GM18861 (cell line): ENCODE measurements around the gene OTX2.

ENCODE experiments used
- ATAC-seq: cut with Tn5 transposase; IDR thresholded peaks from one replicate; pipeline ENCODE4 v1.9.1; 2021; ENCODE audit not compliant: unreplicated experiment

Gene OTX2

DNA sequence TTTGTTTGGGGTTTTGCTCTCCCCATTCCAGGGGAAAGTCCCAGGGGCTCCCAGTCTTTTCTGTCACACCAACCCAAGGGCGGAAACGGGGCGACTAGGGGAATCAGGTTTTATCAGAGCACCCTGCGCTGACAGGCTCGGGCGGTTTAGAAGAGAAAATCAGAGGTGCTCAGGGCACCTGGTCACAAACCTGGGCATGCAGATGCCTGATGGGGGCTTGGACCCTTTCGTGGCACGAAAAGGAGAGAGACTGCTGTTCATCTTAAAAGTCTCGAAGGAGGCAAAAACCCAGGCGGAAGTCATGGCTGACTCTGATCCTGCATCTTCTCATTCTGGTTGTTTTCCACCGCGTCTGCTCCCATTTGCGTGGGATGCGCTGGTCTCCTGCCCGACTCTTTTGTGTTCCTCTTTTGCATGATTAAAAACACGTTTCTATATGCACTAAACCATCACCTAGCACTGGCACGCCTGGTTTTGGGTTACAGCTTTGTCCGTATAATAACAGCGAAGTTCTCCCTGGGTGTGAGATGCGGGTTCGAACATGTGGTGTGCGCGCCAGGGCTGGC lies 13.2 kb downstream of the OTX2 start:
- no peak for ATAC-seq

- no peak for ATAC-seq
Measured at GRCh38 chr14:56796259-56796658, 14.0 kb downstream of the OTX2 start.

DNA sequence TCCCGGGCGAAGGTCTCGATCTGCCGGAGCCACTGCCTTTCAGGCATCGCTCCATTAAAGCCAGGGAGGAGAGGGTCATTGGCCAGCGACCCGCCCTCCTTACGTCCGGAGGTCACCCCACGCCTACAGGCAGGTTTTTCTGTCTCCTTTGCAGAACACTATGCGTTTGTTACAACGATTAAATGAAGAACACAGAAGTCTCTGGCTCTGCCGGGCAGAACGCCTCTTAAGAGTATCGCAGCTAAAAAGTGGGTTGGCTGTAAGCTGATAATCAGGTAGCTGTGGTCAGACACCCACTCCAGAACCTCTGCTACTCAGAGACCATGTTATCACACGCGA lies 15.0 kb downstream of the OTX2 start:
- ATAC-seq, result no peak

DNA sequence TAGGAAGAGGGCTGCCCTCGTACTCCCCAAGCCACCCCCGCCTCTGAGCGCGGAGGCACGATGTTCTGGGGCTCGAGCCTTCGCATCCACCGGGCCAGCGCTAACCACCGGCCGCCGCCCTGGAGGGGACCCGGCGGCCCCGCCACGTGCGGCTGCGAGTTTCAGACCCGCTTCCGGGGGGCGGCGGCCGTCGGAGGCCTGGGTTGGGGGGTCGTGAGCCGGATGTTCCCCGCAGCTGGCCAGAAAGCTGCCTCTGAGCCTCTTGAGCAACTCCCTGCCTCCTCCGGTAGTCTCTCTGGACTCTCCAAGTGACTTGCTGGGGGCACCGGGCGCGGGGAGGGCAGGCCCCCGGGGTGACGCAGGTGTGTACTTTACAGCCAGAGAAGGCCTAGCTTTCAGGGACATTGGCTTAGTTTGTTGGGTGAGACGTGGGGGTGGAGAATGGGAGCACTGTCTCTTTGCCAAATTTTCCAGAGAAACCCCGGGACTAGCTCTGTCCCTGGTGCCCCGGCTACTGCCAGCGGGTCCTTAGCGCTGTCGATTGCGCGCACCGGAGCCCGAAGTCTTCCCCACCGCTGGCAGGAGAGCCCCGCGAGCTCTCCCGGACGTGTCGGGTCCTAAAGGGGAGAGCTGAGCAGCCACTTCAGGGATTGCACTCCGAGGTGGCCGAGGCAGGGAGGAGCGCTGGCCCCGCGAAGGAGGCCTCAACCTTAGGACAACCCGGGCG lies 15.6 kb downstream of the OTX2 start:
- no peak for ATAC-seq

DNA sequence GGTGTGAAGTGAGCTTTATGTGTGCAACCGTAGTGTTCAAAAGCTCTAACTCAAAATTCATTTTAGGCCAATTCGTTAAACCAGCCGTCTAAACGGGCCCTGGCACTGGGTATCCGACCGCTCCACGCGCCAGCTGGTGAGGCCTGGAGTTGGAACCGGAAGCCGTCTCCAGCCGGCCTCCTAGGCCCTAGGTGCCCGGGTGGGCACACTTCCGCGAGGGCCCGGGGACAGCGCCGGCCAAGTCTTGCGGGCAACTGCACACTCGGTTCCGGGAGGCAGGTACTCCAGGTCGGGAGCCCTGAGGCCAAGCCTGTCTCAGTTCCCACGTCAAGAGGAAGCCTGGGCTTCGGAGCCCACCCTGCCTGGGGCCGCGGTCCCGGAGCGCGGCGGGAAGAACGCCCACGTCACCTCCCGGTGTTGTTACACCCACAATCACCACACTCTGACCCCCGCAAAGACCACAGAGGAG lies 16.2 kb downstream of the OTX2 start:
- no peak for ATAC-seq

- no peak for ATAC-seq
Measured at GRCh38 chr14:56789955-56790354, 20.3 kb downstream of the OTX2 start.

GRCh38 chr14:56787530-56787929 lies 22.7 kb downstream of the OTX2 start:
- ATAC-seq, result no peak

DNA sequence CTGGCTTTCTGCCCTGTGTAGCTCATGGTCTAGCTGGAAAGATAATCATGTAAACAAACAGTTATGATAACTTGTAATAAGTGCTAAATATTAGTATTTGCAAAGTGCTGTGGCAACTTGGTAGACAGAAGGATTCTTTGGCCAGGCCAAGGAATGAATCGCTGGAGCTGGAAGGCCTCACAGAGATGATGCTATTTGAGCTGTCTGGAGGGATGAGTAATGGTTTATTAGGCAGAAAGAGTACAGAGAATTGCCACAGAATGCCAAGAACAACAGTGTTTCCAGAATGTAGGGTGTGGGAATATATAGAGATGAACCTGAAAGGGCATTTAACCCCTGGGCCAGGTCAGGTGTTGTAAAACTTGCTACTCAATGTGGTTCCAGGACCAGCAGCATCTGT lies 27.6 kb downstream of the OTX2 start:
- ATAC-seq, result no peak

GRCh38 chr14:56774503-56774902 lies 35.8 kb downstream of the OTX2 start:
- ATAC-seq, result no peak

DNA sequence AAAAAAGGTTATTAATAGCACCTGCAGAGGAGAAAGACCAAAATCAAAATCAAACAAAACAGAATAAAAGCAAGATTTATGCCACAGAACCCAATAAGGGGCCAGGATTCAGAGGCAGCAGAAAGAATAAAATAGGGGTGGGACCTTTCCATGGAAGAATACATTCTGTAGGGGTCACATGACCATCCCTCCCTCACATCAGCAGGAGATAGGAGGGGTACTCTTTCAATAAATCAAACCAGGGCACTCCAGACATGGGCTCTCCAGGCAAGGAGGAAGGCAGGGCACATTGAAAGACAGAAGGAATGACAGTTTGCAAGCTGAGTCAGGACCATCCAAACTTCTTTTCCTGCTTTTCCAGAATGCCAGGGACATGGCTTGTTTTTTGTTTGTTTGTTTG lies 39.8 kb downstream of the OTX2 start:
- ATAC-seq, result no peak

DNA sequence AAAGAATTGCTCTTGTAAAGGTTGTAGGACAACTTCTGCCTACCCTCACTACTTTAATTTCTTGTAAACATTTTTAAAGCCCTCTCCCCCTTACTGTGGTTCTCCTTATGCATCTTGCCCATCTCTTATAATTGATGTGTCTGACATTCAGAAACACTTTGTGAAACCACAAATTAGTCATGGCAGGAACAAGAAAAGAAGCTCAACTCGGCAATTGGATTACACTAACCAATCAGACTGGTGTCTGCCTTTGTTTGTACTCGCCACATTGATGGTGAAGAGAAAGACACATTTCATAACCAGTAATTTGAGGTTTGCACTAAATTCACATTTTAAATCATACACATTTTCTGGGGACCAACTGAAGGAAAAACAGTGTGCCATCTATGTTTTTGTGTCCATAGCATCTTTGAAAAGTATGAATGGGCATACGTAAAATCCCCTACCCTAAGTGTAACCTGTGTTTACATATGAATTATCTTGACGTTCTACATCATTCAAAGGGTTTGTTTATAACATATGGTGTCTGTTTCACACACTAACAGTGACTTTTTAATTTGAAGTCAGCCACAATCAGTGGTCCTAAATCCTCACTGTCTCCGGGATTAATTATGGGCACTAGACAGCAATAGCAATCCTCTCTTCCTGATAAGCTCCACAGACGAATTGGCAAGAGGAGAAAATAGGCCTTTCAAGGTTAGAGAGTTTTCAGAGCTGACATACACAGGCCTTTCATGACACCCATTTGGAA lies 49.9 kb downstream of the OTX2 start:
- no peak for ATAC-seq

- no peak for ATAC-seq
Measured at GRCh38 chr14:56759633-56760032, 50.6 kb downstream of the OTX2 start.

DNA sequence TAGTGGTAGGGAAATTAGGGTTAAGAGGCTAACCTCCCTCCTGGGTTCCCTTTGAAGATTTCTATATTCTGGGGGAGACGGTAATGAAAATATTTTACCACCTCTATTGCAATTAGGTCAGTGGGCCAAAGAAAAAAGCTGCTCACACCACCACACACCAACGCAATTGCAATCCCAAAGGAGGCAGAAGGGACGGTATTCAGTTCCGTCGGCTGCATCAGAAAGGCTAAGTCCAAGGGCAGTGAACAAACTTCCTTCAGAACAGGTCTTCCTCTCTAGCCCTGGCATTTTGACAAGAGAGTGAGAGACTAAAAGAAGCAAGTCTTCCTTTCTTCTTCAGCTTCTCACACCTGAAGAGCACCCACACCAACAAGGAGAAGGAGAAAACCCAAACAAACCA lies 51.2 kb downstream of the OTX2 start:
- ATAC-seq, result no peak

GRCh38 chr14:56754921-56755320 lies 55.4 kb downstream of the OTX2 start:
- ATAC-seq, result no peak

DNA sequence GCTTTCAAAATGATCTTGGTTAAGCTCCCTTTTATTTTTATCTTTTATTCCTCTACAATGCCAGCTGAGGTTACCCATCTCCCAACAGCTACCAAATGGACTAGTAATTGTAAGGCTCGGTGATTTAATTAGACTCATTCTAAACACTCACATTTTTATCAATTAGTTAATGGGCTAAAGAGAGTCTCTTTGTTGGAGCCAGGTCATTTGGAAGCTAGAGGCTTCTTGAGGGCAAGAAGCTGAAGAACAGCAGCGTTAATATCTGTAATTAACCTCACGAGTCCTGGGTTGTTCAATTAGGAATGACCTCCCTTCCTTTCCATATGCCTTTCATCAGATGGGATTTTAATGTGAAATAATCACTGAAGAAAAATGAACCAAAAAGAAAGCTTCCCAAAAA lies 56.9 kb downstream of the OTX2 start:
- no peak for ATAC-seq

- ATAC-seq, result no peak
Measured at GRCh38 chr14:56752428-56752827, 57.9 kb downstream of the OTX2 start.

- ATAC-seq, result no peak
Measured at GRCh38 chr14:56751471-56751870, 58.8 kb downstream of the OTX2 start.
